ENCODE data around the gene B3GNT7.

The B3GNT7 gene

GRCh38 chr2:231388725-231389346 is 6.7 kb upstream of the B3GNT7 start:
- Histone ChIP-seq H3K27me3 (replicated peaks; ENCODE audit: insufficient read depth, low read length) (no peaks in the 10 kb centered on the region), H3F3A (ENCODE audit: insufficient read depth, low read length) (no peaks in the 10 kb centered on the region), H3K27ac (ENCODE audit: low read length) (no peak overlapping the region), H3K4me3 (ENCODE audit: low read length) (no peak overlapping the region), H3K4me2 (ENCODE audit: low read depth, low read length) (no peak overlapping the region), H3K9ac (ENCODE audit: low read length) (no peak overlapping the region), H3K36me3 (replicated peaks; ENCODE audit: insufficient read depth, low read length) (no peaks in the 10 kb centered on the region), H4K20me1 (ENCODE audit: insufficient read depth, low read length) (no peaks in the 10 kb centered on the region), H3K4me1 (ENCODE audit: low read length) (no peaks in the 10 kb centered on the region), H3K79me2 (ENCODE audit: low read length) (no peaks in the 10 kb centered on the region), H3K9me3 (replicated peaks; ENCODE audit: insufficient read depth, low read length) (no peaks in the 10 kb centered on the region), H3K9me2 (replicated peaks; ENCODE audit: insufficient read depth, low read length) (no peaks in the 10 kb centered on the region), H2AFZ (ENCODE audit: low read length) (no peak overlapping the region)
- DNase-seq: no peak
- no peak for TF ChIP-seq EZH2 (optimal IDR thresholded peaks at IDR 0.05; ENCODE audit: low read depth, low read length)
- TF ChIP-seq EZH2phosphoT487 (IDR thresholded peaks at IDR 0.05; ENCODE audit: low read length): no peak
- TF ChIP-seq CTCF (IDR thresholded peaks at IDR 0.05; ENCODE audit: low read length): no peak

- H3K4me3 ChIP-seq (ENCODE audit: low read length): no peak overlapping the region
- H3K9me2 ChIP-seq (replicated peaks; ENCODE audit: insufficient read depth, low read length): no peaks in the 10 kb centered on the region
- H3K36me3 ChIP-seq (replicated peaks; ENCODE audit: insufficient read depth, low read length): no peaks in the 10 kb centered on the region
- TF ChIP-seq EZH2 (optimal IDR thresholded peaks at IDR 0.05; ENCODE audit: low read depth, low read length): no peak
- no peak for TF ChIP-seq CTCF (IDR thresholded peaks at IDR 0.05; ENCODE audit: low read length)
- no peak for TF ChIP-seq EZH2phosphoT487 (IDR thresholded peaks at IDR 0.05; ENCODE audit: low read length)
- H3K9ac ChIP-seq (ENCODE audit: low read length): no peak overlapping the region
- no peaks in the 10 kb centered on the region for H3K79me2 ChIP-seq (ENCODE audit: low read length)
- H3K9me3 ChIP-seq (replicated peaks; ENCODE audit: insufficient read depth, low read length): no peaks in the 10 kb centered on the region
- no peaks in the 10 kb centered on the region for H3K4me1 ChIP-seq (ENCODE audit: low read length)
- no peak overlapping the region for H2AFZ ChIP-seq (ENCODE audit: low read length)
- no peaks in the 10 kb centered on the region for H3K27me3 ChIP-seq (replicated peaks; ENCODE audit: insufficient read depth, low read length)
- no peak overlapping the region for H3K27ac ChIP-seq (ENCODE audit: low read length)
- H3K4me2 ChIP-seq (ENCODE audit: low read depth, low read length): no peak overlapping the region
- no peaks in the 10 kb centered on the region for H4K20me1 ChIP-seq (ENCODE audit: insufficient read depth, low read length)
- no peaks in the 10 kb centered on the region for H3F3A ChIP-seq (ENCODE audit: insufficient read depth, low read length)
- DNase-seq: no peak
Measured at GRCh38 chr2:231390667-231391066, 4.8 kb upstream of the B3GNT7 start.

- peaks cover 7% of the 10 kb centered on the region; the same call in 1 of the 2 replicates for H3K27me3 ChIP-seq (replicated peaks; ENCODE audit: insufficient read depth, low read length)
- H4K20me1 ChIP-seq (ENCODE audit: insufficient read depth, low read length): no peaks in the 10 kb centered on the region
- H2AFZ ChIP-seq (ENCODE audit: low read length): no peak overlapping the region
- TF ChIP-seq EZH2 (optimal IDR thresholded peaks at IDR 0.05; ENCODE audit: low read depth, low read length): no peak
- no peak for TF ChIP-seq EZH2phosphoT487 (IDR thresholded peaks at IDR 0.05; ENCODE audit: low read length)
- no peak for TF ChIP-seq CTCF (IDR thresholded peaks at IDR 0.05; ENCODE audit: low read length)
- H3K27ac ChIP-seq (ENCODE audit: low read length): no peak overlapping the region
- H3K9me2 ChIP-seq (replicated peaks; ENCODE audit: insufficient read depth, low read length): no peaks in the 10 kb centered on the region
- H3K9me3 ChIP-seq (replicated peaks; ENCODE audit: insufficient read depth, low read length): no peaks in the 10 kb centered on the region
- no peak overlapping the region for H3K9ac ChIP-seq (ENCODE audit: low read length)
- H3K4me2 ChIP-seq (ENCODE audit: low read depth, low read length): no peak overlapping the region
- no peaks in the 10 kb centered on the region for H3K4me1 ChIP-seq (ENCODE audit: low read length)
- no peaks in the 10 kb centered on the region for H3K36me3 ChIP-seq (replicated peaks; ENCODE audit: insufficient read depth, low read length)
- H3F3A ChIP-seq (ENCODE audit: insufficient read depth, low read length): no peaks in the 10 kb centered on the region
- no peaks in the 10 kb centered on the region for H3K79me2 ChIP-seq (ENCODE audit: low read length)
- H3K4me3 ChIP-seq (ENCODE audit: low read length): no peak overlapping the region
- no peak for DNase-seq
Measured at GRCh38 chr2:231391981-231392380, 3.5 kb upstream of the B3GNT7 start.
